Endothelial cell of umbilical vein (primary cell): Measurements from ENCODE around the gene MYRIP. TPM values are rescaled to one million over a fixed set of nuclear protein-coding genes. Genes with fewer than 3 reads are reported as not detected.

Experiments used
- BruUV-seq: library from RNA; stranded (reverse); fragments of 400-500 nt; replicated peaks from 2 replicates; lab custom pipeline; 2021; lab: Mats Ljungman, UMichigan
- CTCF ChIA-PET: fragments of 300-600, 350-600 bp; sonication (Branson Sonifier 250); formaldehyde crosslinking; loops from one replicate; lab custom pipeline; 2021; ENCODE audit warnings: antibody characterized with exemption, inconsistent platforms; lab: Charles Lee
- POLR2A ChIA-PET: fragments of 300-600, 350-600 bp; sonication (Branson Sonifier 250); formaldehyde crosslinking; loops from one replicate; lab custom pipeline; 2021; ENCODE audit warnings: antibody characterized with exemption, inconsistent platforms; lab: Charles Lee
- DNase-seq: peaks from one replicate; pipeline ENCODE4 v3.0.0-alpha.2; 2011; ENCODE audit warnings: low read depth, low spot score
- FAIRE-seq: peaks from 2 replicates; lab custom pipeline; 2011; peaks lifted over from hg19 to GRCh38; lab: Jason Lieb, UNC
- H2AFZ ChIP-seq: 2 replicates; pipeline ENCODE4 v1.6.0; 2012; ENCODE audit warnings: low read depth, low read length, control low read depth, inconsistent platforms
- H3K27ac ChIP-seq: 2 replicates; pipeline ENCODE4 v1.5.1; 2011; ENCODE audit warnings: low read depth, mild to moderate bottlenecking, control low read depth, low read length, moderate library complexity; ENCODE audit not compliant: insufficient read depth
- H3K27me3 ChIP-seq, 2 experiments: 2 replicates each; pipeline versions ENCODE4 v1.6.0 to v1.6.1; 2011; ENCODE audit warnings: low read length in 2 of 2, mixed read lengths in 1 of 2; ENCODE audit not compliant: control insufficient read depth in 2 of 2, insufficient read depth in 2 of 2
- H3K36me3 ChIP-seq, 2 experiments: 2 replicates in 1 of 2; 3 replicates in 1 of 2; pipeline ENCODE4 v1.5.1; 2011; ENCODE audit warnings: low read length in 2 of 2, mild to moderate bottlenecking in 1 of 2, moderate library complexity in 1 of 2; ENCODE audit not compliant: control insufficient read depth in 2 of 2, insufficient read depth in 2 of 2; ENCODE audit errors: extremely low read depth in 1 of 2
- H3K4me1 ChIP-seq: 3 replicates; pipeline ENCODE4 v1.5.1; 2011; ENCODE audit warnings: mild to moderate bottlenecking, low read length; ENCODE audit not compliant: control insufficient read depth, insufficient read depth; ENCODE audit errors: extremely low read depth
- H3K4me2 ChIP-seq: 2 replicates; pipeline ENCODE4 v1.6.1; 2011; ENCODE audit warnings: low read length, control low read depth, mixed read lengths; ENCODE audit not compliant: insufficient read depth
- H3K4me3 ChIP-seq, 3 experiments: fragments of 200-600 bp in 1 of 3; sonication (generic), shearing (Covaris generic) in 1 of 3; replicated peaks in 1 of 3; 2 replicates each; pipeline ENCODE4 v1.5.1; 2011 to 2016; ENCODE audit warnings: control low read depth in 3 of 3, low read length in 3 of 3, mild to moderate bottlenecking in 2 of 3, inconsistent platforms in 1 of 3, low read depth in 1 of 3, moderate library complexity in 1 of 3; ENCODE audit not compliant: insufficient read depth in 1 of 3
- H3K79me2 ChIP-seq: 2 replicates; pipeline ENCODE4 v1.6.0; 2012; ENCODE audit warnings: low read length, inconsistent platforms; ENCODE audit not compliant: control insufficient read depth, insufficient read depth
- H3K9ac ChIP-seq: replicated peaks from 2 replicates; pipeline ENCODE3; 2011; ENCODE audit warnings: low read length, control low read depth; ENCODE audit not compliant: insufficient read depth; ENCODE audit errors: extremely low read depth
- H3K9me1 ChIP-seq: replicated peaks from 3 replicates; pipeline ENCODE4 v1.6.0; 2011; ENCODE audit warnings: mild to moderate bottlenecking, low read length; ENCODE audit not compliant: control insufficient read depth, insufficient read depth; ENCODE audit errors: extremely low read depth
- H3K9me3 ChIP-seq: replicated peaks from 2 replicates; pipeline ENCODE4 v1.5.1; 2012; ENCODE audit warnings: low read length, inconsistent platforms; ENCODE audit not compliant: control insufficient read depth, insufficient read depth
- H4K20me1 ChIP-seq: replicated peaks from 2 replicates; pipeline ENCODE3; 2011; ENCODE audit warnings: mild to moderate bottlenecking, low read length; ENCODE audit not compliant: control insufficient read depth, insufficient read depth; ENCODE audit errors: extremely low read depth
- EZH2 ChIP-seq: IDR thresholded peaks from 2 replicates; pipeline ENCODE4 v1.6.1; 2012; ENCODE audit warnings: borderline replicate concordance, low read depth, mild to moderate bottlenecking, moderate library complexity, low read length, inconsistent platforms; ENCODE audit not compliant: severe bottlenecking
- FOS ChIP-seq: IDR thresholded peaks from 2 replicates; pipeline ENCODE4 v1.6.1; 2011; ENCODE audit warnings: mild to moderate bottlenecking, low read length, moderate library complexity, borderline replicate concordance; ENCODE audit not compliant: insufficient read depth
- GATA2 ChIP-seq: IDR thresholded peaks from 2 replicates; pipeline ENCODE4 v1.7.0; 2011; ENCODE audit warnings: low read depth, mild to moderate bottlenecking, moderate library complexity, mixed read lengths, low read length; ENCODE audit not compliant: insufficient read length, insufficient read depth
- JUN ChIP-seq: IDR thresholded peaks from 2 replicates; pipeline ENCODE4 v1.6.1; 2011; ENCODE audit warnings: borderline replicate concordance, low read depth; ENCODE audit not compliant: insufficient read length, insufficient read depth
- MYC ChIP-seq: IDR thresholded peaks from one replicate; pipeline ENCODE4 v1.6.1; 2011; ENCODE audit warnings: mild to moderate bottlenecking, low read depth, low read length
- POLR2A ChIP-seq: IDR thresholded peaks from 2 replicates; pipeline ENCODE4 v1.6.1; 2012; ENCODE audit warnings: low read depth, mild to moderate bottlenecking, control low read depth, low read length
- POLR2AphosphoS5 ChIP-seq: IDR thresholded peaks from 2 replicates; pipeline ENCODE4 v1.6.1; 2012; ENCODE audit warnings: low read depth, mild to moderate bottlenecking, control low read depth, low read length, moderate library complexity; ENCODE audit not compliant: insufficient read depth
- dilution Hi-C: fragments of 300-500 bp; cut with MboI; formaldehyde crosslinking; loops from one replicate; pipeline ENCODE4 v1.15.0; 2019; ENCODE audit warnings: low sequenced_read_pairs; ENCODE audit not compliant: extremely low pct_ligation_motif_present
- intact Hi-C: fragments of 100-400 bp; cut with micrococcal nuclease; formaldehyde crosslinking; loops from one replicate; pipeline ENCODE4 v1.10.0; 2022
- polyA plus RNA-seq, 4 experiments: library from polyadenylated mRNA; depleted of rRNA in 3 of 4; stranded (reverse) in 3 of 4; unstranded in 1 of 4; fragments of >200 nt; gene quantifications; 2 replicates each; pipeline versions ENCODE4 v1.2.1 to v1.2.3, GENCODE V29; 2011 to 2012; ENCODE audit warnings: missing spikeins in 1 of 4
- total RNA-seq: library from RNA; stranded (reverse); gene quantifications from 2 replicates; pipeline ENCODE4 v1.2.3, GENCODE V29; 2021
- TF ChIP-seq, protein P1 (sequence below): IDR thresholded peaks from 2 replicates; pipeline ENCODE4 v1.6.1; 2011; ENCODE audit not compliant: insufficient read depth, insufficient read length
- TF ChIP-seq, protein P2 (sequence below), 2 donors: IDR thresholded peaks; 1 replicate in 1 of 2; 2 replicates in 1 of 2; pipeline ENCODE4 v1.5.1; 2011; ENCODE audit warnings: low read length in 2 of 2, mild to moderate bottlenecking in 2 of 2, moderate library complexity in 2 of 2, control low read depth in 1 of 2, inconsistent platforms in 1 of 2, low read depth in 1 of 2; ENCODE audit not compliant: insufficient read depth in 1 of 2; ENCODE audit errors: extremely low read depth in 1 of 2

The MYRIP gene
- total and polyA plus RNA-seq, 2 donors (not counting 3 experiments of a cell fraction or from before 2014, with no cell fraction given), result 6.7 to 11.9 TPM

DNA sequence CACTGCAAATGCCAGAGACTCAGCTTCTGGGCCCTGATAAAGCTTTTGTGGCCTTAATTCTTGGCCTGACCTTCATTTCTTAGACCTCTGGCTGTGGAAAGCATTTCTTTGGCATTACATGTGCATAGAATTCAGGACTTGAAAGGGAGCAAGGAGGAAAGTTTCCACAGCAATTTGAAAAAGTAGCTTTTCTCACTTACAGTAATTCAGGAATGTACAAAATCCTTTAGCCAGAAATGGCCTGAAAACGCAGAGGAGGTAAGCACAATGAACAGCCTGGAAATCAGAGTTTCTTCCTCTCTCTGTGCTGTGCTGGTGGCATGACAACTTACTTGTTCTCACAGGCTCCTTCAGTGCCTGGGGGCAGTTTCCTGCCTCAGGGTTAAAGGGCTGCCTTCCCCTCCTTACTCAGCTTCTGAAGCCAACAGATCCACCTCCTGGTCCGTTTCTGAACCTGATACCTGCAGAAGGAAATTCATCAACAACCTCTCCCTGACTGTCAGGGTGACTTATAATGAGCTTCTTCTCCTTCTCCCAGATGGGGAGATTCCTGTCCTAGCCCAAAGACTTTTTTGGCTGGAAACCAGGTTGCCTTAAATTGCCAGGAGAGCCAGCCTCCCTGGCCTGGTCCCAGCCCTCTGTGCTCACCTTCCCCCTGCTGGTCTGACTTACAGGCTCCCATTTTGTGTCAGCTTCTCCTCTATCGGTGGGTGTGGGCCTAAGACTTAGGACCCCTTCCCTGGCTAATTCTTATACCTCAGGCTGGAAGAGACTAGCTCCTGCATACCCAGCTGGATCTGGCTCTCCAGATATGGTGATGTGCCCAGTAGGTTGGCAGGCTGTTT lies 102.3 kb downstream of the MYRIP start:
- ChIA-PET POLR2A (no interaction called here), CTCF (interaction anchor here (0.8 to 2.7 kb wide), 6 partner anchors 9 to 187 kb away, joined by 3 to 30 read pairs (median 4); no protein-coding TSS in a partner anchor)
- FAIRE-seq, result no peak
- Histone ChIP-seq H3K4me1 (peaks cover 48% of the 10 kb centered on the region), H3K9me3 (no peaks in the 10 kb centered on the region), H3K9ac (peak overlapping the region; percentile 38), H4K20me1 (no peaks in the 10 kb centered on the region), H3K4me3 (no peak overlapping the region), H3K9me1 (no peaks in the 10 kb centered on the region), H3K27me3 (no peaks in the 10 kb centered on the region), H3K79me2 (no peaks in the 10 kb centered on the region), H2AFZ (peak overlapping the region; percentile 35), H3K4me2 (peak overlapping the region; percentile 12), H3K27ac (peak overlapping the region; percentile 67), H3K36me3 (no peaks in the 10 kb centered on the region)
- BruUV-seq, result no TSS peak
- intact Hi-C loops, result loop anchor here (2.0 to 5.0 kb wide), 6 partner anchors 23 to 273 kb away; no protein-coding TSS in a partner anchor
- peak; percentile 97 for DNase-seq
- dilution Hi-C loops, result no loop called here
- TF ChIP-seq, protein P1, sequence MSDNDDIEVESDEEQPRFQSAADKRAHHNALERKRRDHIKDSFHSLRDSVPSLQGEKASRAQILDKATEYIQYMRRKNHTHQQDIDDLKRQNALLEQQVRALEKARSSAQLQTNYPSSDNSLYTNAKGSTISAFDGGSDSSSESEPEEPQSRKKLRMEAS, result no peak
- no peak for TF ChIP-seq MYC
- no peak for TF ChIP-seq POLR2A
- no peak for TF ChIP-seq JUN
- TF ChIP-seq EZH2, result no peak
- TF ChIP-seq GATA2, result peak; percentile 61
- TF ChIP-seq POLR2AphosphoS5, result peak; percentile 30
- TF ChIP-seq, protein P2, sequence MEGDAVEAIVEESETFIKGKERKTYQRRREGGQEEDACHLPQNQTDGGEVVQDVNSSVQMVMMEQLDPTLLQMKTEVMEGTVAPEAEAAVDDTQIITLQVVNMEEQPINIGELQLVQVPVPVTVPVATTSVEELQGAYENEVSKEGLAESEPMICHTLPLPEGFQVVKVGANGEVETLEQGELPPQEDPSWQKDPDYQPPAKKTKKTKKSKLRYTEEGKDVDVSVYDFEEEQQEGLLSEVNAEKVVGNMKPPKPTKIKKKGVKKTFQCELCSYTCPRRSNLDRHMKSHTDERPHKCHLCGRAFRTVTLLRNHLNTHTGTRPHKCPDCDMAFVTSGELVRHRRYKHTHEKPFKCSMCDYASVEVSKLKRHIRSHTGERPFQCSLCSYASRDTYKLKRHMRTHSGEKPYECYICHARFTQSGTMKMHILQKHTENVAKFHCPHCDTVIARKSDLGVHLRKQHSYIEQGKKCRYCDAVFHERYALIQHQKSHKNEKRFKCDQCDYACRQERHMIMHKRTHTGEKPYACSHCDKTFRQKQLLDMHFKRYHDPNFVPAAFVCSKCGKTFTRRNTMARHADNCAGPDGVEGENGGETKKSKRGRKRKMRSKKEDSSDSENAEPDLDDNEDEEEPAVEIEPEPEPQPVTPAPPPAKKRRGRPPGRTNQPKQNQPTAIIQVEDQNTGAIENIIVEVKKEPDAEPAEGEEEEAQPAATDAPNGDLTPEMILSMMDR (IDR thresholded peaks at IDR 0.05; ENCODE audit: extremely low read depth in 1 of 2, insufficient read depth in 1 of 2, low read depth in 1 of 2, low read length in 2 of 2), result peak in 1 of 2 donors; percentile 44
- no peak for TF ChIP-seq FOS
